DOHH2 (cell line): ENCODE results near the gene ITGB4.

ENCODE experiments used
- EZH2phosphoT487 ChIP-seq: fragments of 200-600 bp; sonication (generic); IDR thresholded peaks from 2 replicates; pipeline ENCODE4 v1.6.1; 2017; ENCODE audit warnings: borderline replicate concordance, mild to moderate bottlenecking, antibody characterized with exemption, low read length, moderate library complexity, mixed read lengths
- TF ChIP-seq, protein P1 (sequence below): fragments of 200-600 bp; sonication (generic); IDR thresholded peaks from one replicate; pipeline ENCODE4 v1.5.1; 2014; ENCODE audit warnings: antibody characterized with exemption, mild to moderate bottlenecking, low read depth, low read length; ENCODE audit not compliant: poor library complexity, severe bottlenecking

DNA sequence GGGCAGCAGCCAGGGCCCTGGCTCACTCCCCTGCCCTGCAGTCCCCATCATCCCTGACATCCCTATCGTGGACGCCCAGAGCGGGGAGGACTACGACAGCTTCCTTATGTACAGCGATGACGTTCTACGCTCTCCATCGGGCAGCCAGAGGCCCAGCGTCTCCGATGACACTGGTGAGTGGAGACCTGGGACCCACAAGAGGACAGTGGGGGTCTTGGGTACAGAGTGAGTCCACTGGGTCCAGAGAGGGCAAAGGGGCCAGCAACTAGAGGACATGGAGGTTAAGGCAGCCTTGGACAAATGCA is 31.1 kb downstream of the ITGB4 start:
- TF ChIP-seq, protein P1, sequence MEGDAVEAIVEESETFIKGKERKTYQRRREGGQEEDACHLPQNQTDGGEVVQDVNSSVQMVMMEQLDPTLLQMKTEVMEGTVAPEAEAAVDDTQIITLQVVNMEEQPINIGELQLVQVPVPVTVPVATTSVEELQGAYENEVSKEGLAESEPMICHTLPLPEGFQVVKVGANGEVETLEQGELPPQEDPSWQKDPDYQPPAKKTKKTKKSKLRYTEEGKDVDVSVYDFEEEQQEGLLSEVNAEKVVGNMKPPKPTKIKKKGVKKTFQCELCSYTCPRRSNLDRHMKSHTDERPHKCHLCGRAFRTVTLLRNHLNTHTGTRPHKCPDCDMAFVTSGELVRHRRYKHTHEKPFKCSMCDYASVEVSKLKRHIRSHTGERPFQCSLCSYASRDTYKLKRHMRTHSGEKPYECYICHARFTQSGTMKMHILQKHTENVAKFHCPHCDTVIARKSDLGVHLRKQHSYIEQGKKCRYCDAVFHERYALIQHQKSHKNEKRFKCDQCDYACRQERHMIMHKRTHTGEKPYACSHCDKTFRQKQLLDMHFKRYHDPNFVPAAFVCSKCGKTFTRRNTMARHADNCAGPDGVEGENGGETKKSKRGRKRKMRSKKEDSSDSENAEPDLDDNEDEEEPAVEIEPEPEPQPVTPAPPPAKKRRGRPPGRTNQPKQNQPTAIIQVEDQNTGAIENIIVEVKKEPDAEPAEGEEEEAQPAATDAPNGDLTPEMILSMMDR = no peak
- no peak for TF ChIP-seq EZH2phosphoT487
